Smooth muscle cell (in vitro differentiated cells): ENCODE results near the gene MGMT. TPM values are rescaled to one million over a fixed set of nuclear protein-coding genes. Genes with fewer than 3 reads are reported as not detected.

Experiments
- DNase-seq: peaks from one replicate; lab custom pipeline; 2025; ENCODE audit not compliant: unreplicated experiment; lab: John Stamatoyannopoulos, UW
- H2AFZ ChIP-seq: fragments of 200-600 bp; sonication (generic); 2 replicates; pipeline ENCODE4 v1.6.0; 2016; ENCODE audit warnings: antibody characterized with exemption, low read depth, mild to moderate bottlenecking
- H3F3A ChIP-seq: fragments of 200-600 bp; sonication (generic); 2 replicates; pipeline ENCODE4 v1.6.0; 2017; ENCODE audit warnings: antibody characterized with exemption, low read depth
- H3K27ac ChIP-seq: fragments of 200-600 bp; sonication (generic); 2 replicates; pipeline ENCODE4 v1.5.1; 2016; ENCODE audit warnings: low read depth, mild to moderate bottlenecking
- H3K27me3 ChIP-seq: fragments of 200-600 bp; sonication (generic); 2 replicates; pipeline ENCODE4 v1.6.1; 2016; ENCODE audit warnings: low read depth, mild to moderate bottlenecking
- H3K36me3 ChIP-seq: fragments of 200-600 bp; sonication (generic); 2 replicates; pipeline ENCODE4 v1.5.1; 2016; ENCODE audit warnings: low read depth
- H3K4me1 ChIP-seq: fragments of 200-600 bp; sonication (generic); 2 replicates; pipeline ENCODE4 v1.5.1; 2016; ENCODE audit warnings: low read depth
- H3K4me2 ChIP-seq: fragments of 200-600 bp; sonication (generic); 2 replicates; pipeline ENCODE4 v1.6.0; 2016; ENCODE audit warnings: mild to moderate bottlenecking
- H3K4me3 ChIP-seq: fragments of 200-600 bp; sonication (generic); 2 replicates; pipeline ENCODE4 v1.5.1; 2016; ENCODE audit warnings: mild to moderate bottlenecking
- H3K79me2 ChIP-seq: fragments of 200-600 bp; sonication (generic); 2 replicates; pipeline ENCODE4 v1.6.0; 2016; ENCODE audit warnings: low read depth, mild to moderate bottlenecking
- H3K9ac ChIP-seq: fragments of 200-600 bp; sonication (generic); 2 replicates; pipeline ENCODE4 v1.6.0; 2016; ENCODE audit warnings: low read depth
- H3K9me3 ChIP-seq: fragments of 200-600 bp; sonication (generic); replicated peaks from 2 replicates; pipeline ENCODE4 v1.5.1; 2016; ENCODE audit warnings: low read depth
- H4K20me1 ChIP-seq: fragments of 200-600 bp; sonication (generic); 2 replicates; pipeline ENCODE4 v1.6.0; 2016; ENCODE audit warnings: low read depth
- WGBS: methylation state at CpG from one replicate; pipeline ENCODE4 v1.1.7; 2016; ENCODE audit warnings: low lambda C conversion rate; 5-methylcytosine and 5-hydroxymethylcytosine counted together
- polyA plus RNA-seq: library from polyadenylated mRNA; unstranded; fragments of >200 nt; fragmentation: Nextera tagmentation; extraction: Ambion mirVana; gene quantifications from 2 replicates; pipeline ENCODE4 v1.2.1, GENCODE V29; 2016
- total RNA-seq: library from RNA; depleted of rRNA; stranded (reverse); fragments of >200 nt; gene quantifications from 2 replicates; pipeline ENCODE4 v1.2.3, GENCODE V29; 2014
- TF ChIP-seq, protein P1 (sequence below): fragments of 200-600 bp; sonication (generic); IDR thresholded peaks from 2 replicates; pipeline ENCODE4 v1.5.1; 2017; ENCODE audit warnings: borderline replicate concordance, mild to moderate bottlenecking, antibody characterized with exemption; ENCODE audit not compliant: insufficient read depth, poor library complexity, severe bottlenecking

Gene MGMT
- total and polyA plus RNA-seq, 2 experiments from 2014 or later, result 21.0 to 33.0 TPM

DNA sequence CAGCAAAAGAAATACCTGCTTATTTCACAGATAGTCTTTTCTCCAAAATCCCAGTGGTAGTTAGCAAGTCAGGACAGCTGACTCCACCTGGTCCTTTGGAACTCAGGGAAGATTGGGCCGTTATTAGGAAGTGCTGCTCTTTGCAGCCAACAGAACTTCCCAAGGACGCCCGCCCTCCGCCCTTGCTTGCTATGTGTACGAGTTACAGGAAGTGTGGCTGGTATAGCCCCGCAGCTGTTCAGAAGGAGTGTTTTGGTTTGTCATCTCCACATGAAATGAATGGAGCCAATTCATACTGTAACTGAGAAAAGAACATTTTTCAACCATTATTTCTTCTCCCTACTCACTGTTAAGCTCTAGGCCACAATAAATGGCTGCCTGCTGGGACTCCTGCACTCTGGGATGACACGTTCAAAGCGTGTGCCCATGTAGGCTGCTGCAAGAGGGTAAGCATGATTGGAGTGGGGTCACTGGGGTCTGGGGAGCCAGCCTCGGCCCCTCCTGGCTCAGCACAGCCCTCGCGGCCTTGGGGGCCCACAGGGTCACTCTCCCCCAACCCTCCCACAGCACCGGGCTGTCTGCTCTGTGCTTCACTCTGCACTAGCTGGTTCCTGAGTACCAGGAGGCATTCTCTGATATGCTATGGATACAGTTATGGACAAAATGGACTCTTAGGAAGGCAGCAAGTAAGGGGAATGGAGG lies 253.0 kb downstream of the MGMT start:
- H3K4me3 ChIP-seq, result no peak overlapping the region
- no peaks in the 10 kb centered on the region for H3K36me3 ChIP-seq
- H3F3A ChIP-seq, result no peaks in the 10 kb centered on the region
- no peaks in the 10 kb centered on the region for H4K20me1 ChIP-seq
- TF ChIP-seq, protein P1, sequence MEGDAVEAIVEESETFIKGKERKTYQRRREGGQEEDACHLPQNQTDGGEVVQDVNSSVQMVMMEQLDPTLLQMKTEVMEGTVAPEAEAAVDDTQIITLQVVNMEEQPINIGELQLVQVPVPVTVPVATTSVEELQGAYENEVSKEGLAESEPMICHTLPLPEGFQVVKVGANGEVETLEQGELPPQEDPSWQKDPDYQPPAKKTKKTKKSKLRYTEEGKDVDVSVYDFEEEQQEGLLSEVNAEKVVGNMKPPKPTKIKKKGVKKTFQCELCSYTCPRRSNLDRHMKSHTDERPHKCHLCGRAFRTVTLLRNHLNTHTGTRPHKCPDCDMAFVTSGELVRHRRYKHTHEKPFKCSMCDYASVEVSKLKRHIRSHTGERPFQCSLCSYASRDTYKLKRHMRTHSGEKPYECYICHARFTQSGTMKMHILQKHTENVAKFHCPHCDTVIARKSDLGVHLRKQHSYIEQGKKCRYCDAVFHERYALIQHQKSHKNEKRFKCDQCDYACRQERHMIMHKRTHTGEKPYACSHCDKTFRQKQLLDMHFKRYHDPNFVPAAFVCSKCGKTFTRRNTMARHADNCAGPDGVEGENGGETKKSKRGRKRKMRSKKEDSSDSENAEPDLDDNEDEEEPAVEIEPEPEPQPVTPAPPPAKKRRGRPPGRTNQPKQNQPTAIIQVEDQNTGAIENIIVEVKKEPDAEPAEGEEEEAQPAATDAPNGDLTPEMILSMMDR, result no peak
- no peak overlapping the region for H3K27ac ChIP-seq
- H3K4me1 ChIP-seq, result no peaks in the 10 kb centered on the region
- H3K9me3 ChIP-seq, result peaks cover 5% of the 10 kb centered on the region
- no peaks in the 10 kb centered on the region for H3K27me3 ChIP-seq
- H3K4me2 ChIP-seq, result no peak overlapping the region
- no peaks in the 10 kb centered on the region for H3K79me2 ChIP-seq
- no peak for DNase-seq
- WGBS, result 96% methylated on average over 12 of the region's 12 CpGs
- no peak overlapping the region for H2AFZ ChIP-seq
- H3K9ac ChIP-seq, result no peak overlapping the region

DNA sequence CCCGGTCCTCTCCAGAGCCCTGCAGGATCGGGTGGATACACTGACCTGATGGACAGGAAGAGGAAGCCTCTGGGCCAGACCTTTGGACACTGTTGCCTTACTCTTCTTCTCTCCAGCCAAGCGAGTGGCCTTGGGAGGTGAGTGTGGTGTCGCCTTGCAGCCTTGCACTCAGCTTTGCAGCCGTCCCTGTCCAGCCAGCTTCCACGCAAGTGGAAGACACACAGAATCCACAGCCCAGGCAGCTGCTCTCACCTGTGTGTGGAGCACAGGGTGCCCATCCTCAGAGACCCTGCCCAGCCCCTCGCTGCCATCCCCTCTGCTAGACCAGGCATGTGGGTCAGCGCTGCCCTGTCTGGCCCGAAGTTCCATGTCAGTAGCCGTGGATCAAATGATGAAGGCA lies 258.0 kb downstream of the MGMT start:
- Histone ChIP-seq H3K4me2 (no peak overlapping the region), H4K20me1 (no peaks in the 10 kb centered on the region), H2AFZ (no peak overlapping the region), H3K9ac (no peak overlapping the region), H3K36me3 (no peaks in the 10 kb centered on the region), H3K79me2 (no peaks in the 10 kb centered on the region), H3K4me3 (no peak overlapping the region), H3K27me3 (no peaks in the 10 kb centered on the region), H3K9me3 (peaks cover 5% of the 10 kb centered on the region), H3K27ac (no peak overlapping the region), H3F3A (no peaks in the 10 kb centered on the region), H3K4me1 (no peaks in the 10 kb centered on the region)
- DNase-seq, result no peak
- WGBS, result 94% methylated on average over 10 of the region's 10 CpGs
- TF ChIP-seq, protein P1, result no peak

DNA sequence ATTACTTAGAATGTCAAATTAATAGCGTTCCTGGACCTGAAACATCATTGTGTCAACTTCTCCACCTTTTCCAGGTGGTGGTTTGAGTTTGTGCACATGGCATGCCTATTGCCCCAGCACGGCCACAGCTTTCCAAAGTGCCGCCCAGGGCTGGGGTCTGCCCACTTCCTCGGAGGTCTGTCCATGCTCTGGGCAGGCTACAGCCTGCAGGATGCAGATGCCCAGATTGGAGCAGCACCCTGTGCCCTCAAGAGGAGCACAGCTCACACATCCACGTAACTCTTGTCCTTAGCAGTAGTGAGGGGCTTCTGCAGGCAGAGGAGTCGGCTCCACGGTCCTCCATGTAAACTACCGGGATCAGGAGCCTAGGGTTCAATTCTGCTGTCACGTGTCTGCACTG lies 258.4 kb downstream of the MGMT start:
- Histone ChIP-seq H3F3A (no peaks in the 10 kb centered on the region), H3K27ac (no peak overlapping the region), H3K4me2 (no peak overlapping the region), H3K27me3 (no peaks in the 10 kb centered on the region), H3K4me1 (no peaks in the 10 kb centered on the region), H3K4me3 (no peak overlapping the region), H3K36me3 (no peaks in the 10 kb centered on the region), H3K9ac (no peak overlapping the region), H3K9me3 (peaks cover 5% of the 10 kb centered on the region), H3K79me2 (no peaks in the 10 kb centered on the region), H4K20me1 (no peaks in the 10 kb centered on the region), H2AFZ (no peak overlapping the region)
- 96% methylated on average over 9 of the region's 9 CpGs for WGBS
- TF ChIP-seq, protein P1, result no peak
- DNase-seq, result no peak

DNA sequence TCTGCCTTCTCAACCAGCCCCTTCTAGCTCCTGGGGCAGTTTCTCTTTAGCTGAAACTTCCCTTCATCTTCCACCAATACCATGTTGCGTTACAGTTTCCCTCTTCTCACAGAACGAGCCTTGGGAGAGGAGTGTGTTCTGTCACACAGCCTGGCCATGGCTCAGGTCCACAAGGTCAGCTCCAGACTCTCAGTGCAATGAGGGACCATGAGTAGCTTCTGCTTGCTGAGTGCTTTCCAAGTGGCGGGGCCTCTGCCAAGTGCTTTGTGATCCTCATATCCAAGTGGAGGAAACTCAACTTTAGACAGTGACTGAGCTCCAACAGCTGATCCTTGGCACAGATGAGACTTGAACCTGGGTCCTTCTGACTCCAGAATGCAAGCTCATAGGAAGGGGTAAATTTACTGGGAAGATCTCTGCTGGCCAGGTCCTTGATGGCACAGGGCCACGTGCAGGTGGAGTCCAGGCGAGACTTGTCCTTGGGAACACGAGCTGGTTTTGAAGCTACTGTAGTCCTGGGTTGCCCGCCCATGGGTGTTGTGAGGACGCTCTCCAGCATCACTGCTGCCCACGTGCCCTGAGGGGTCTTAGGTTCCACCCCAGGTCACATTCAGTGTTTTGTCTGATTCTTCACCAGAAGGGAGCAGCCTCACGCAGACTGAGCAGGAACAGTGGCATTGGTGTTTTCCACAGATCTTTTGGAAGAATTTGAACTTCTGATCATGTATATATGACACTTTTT lies 259.0 kb downstream of the MGMT start:
- peaks cover 2% of the 10 kb centered on the region for H3K9me3 ChIP-seq
- no peak overlapping the region for H3K9ac ChIP-seq
- H3K4me1 ChIP-seq, result no peaks in the 10 kb centered on the region
- H3K4me3 ChIP-seq, result no peak overlapping the region
- TF ChIP-seq, protein P1, result no peak
- WGBS, result 91% methylated on average over 10 of the region's 10 CpGs
- no peak overlapping the region for H3K4me2 ChIP-seq
- no peak for DNase-seq
- H3K27ac ChIP-seq, result no peak overlapping the region
- H2AFZ ChIP-seq, result no peak overlapping the region
- no peaks in the 10 kb centered on the region for H3K27me3 ChIP-seq
- no peaks in the 10 kb centered on the region for H3K36me3 ChIP-seq
- H3K79me2 ChIP-seq, result no peaks in the 10 kb centered on the region
- no peaks in the 10 kb centered on the region for H4K20me1 ChIP-seq
- H3F3A ChIP-seq, result no peaks in the 10 kb centered on the region
